Measurements from ENCODE around the gene DCST2.

DNA sequence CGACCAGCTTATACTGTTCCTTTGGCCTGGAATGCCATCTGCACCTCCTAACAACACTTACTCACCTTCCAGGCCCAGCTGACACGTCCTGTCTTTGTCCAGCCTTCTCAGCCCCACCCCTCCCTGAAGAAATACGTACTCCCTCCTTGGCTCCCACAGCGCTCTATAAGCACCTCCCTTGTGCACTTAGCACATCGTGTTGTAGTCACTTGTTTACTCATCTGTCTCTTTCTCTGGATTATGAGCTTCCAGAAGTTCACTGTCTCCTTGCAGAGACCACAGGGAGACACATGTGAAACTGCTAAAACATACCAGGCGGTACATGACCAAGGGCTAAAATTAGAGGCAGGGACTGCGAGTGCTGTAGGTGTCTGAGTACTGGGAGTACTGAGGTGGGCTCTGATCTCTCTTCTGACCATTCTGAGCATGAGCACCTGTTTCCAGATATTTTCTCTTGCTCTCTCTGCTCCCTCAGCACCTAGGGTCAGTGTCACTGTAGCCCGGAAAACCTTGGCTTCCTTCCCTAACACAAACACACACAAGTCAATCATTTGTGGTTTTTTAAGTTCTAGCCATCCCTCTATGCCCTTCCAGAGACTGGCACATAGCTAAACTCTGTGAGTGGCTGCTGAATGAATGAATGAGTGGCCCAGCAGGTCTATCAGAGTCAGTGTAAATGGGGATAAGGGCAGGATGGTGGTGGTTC lies 5.2 kb upstream of the DCST2 start:
- TF ChIP-seq GATA2 (IDR thresholded peaks at IDR 0.05; ENCODE audit: low read depth, low read length) (no peak), GATA3 (IDR thresholded peaks at IDR 0.05; ENCODE audit: low read depth, low read length) (no peak)

Data from SH-SY5Y (cell line).